H9 (cell line): ENCODE results near the gene SYS1. TPM values are rescaled to one million over a fixed set of nuclear protein-coding genes. Genes with fewer than 3 reads are reported as not detected.

Source experiments
- DNase-seq: peaks from one replicate; pipeline ENCODE4 v3.0.0-alpha.2; 2017
- H2AFZ ChIP-seq: one replicate; pipeline ENCODE4 v1.6.1; 2013; ENCODE audit warnings: mild to moderate bottlenecking, low read length, control low read depth, moderate library complexity
- H2AK5ac ChIP-seq: 2 replicates; pipeline ENCODE4 v1.6.1; 2013; ENCODE audit warnings: low read length, control low read depth, mixed read lengths; ENCODE audit not compliant: insufficient read length
- H2BK120ac ChIP-seq: one replicate; pipeline ENCODE4 v1.6.1; 2013; ENCODE audit warnings: low read depth, mild to moderate bottlenecking, low read length, control low read depth, inconsistent platforms; ENCODE audit not compliant: poor library complexity, severe bottlenecking
- H2BK12ac ChIP-seq: 2 replicates; pipeline ENCODE4 v1.6.1; 2013; ENCODE audit warnings: low read length, control low read depth, mixed read lengths, low read depth; ENCODE audit not compliant: insufficient read length
- H2BK15ac ChIP-seq: 2 replicates; pipeline ENCODE4 v1.6.1; 2013; ENCODE audit warnings: low read depth, low read length, control low read depth
- H2BK20ac ChIP-seq: one replicate; pipeline ENCODE4 v1.6.1; 2013; ENCODE audit warnings: low read depth, mild to moderate bottlenecking, low read length, control low read depth, inconsistent platforms; ENCODE audit not compliant: poor library complexity, severe bottlenecking
- H2BK5ac ChIP-seq: 2 replicates; pipeline ENCODE4 v1.6.1; 2013; ENCODE audit warnings: low read length, control low read depth, mixed read lengths; ENCODE audit not compliant: insufficient read length
- H3K14ac ChIP-seq: 2 replicates; pipeline ENCODE4 v1.6.1; 2013; ENCODE audit warnings: low read length, control low read depth; ENCODE audit not compliant: insufficient read depth
- H3K18ac ChIP-seq: 2 replicates; pipeline ENCODE4 v1.6.1; 2013; ENCODE audit warnings: low read depth, mild to moderate bottlenecking, mixed read lengths, low read length, control low read depth; ENCODE audit not compliant: insufficient read length
- H3K23ac ChIP-seq: 2 replicates; pipeline ENCODE4 v1.6.1; 2013; ENCODE audit warnings: low read length, control low read depth, mixed read lengths, low read depth; ENCODE audit not compliant: insufficient read length
- H3K23me2 ChIP-seq: 2 replicates; pipeline ENCODE4 v1.6.1; 2013; ENCODE audit warnings: low read depth, mild to moderate bottlenecking, mixed read lengths, low read length, control low read depth; ENCODE audit not compliant: insufficient read length, poor library complexity, severe bottlenecking
- H3K27ac ChIP-seq: 2 replicates; pipeline ENCODE4 v1.5.1; 2013; ENCODE audit warnings: low read length, control low read depth, mixed read lengths, low read depth; ENCODE audit not compliant: insufficient read length
- H3K27me3 ChIP-seq: 2 replicates; pipeline ENCODE4 v1.6.1; 2013; ENCODE audit warnings: low read length, control low read depth, inconsistent platforms; ENCODE audit not compliant: insufficient read depth
- H3K4ac ChIP-seq: 2 replicates; pipeline ENCODE4 v1.6.1; 2013; ENCODE audit warnings: low read depth, mild to moderate bottlenecking, control low read depth, inconsistent platforms, low read length, moderate library complexity
- H3K4me1 ChIP-seq: 2 replicates; pipeline ENCODE4 v1.6.1; 2013; ENCODE audit warnings: low read length, control low read depth, inconsistent platforms; ENCODE audit not compliant: insufficient read depth
- H3K4me2 ChIP-seq: 2 replicates; pipeline ENCODE4 v1.6.1; 2013; ENCODE audit warnings: low read length, control low read depth, mixed read lengths; ENCODE audit not compliant: insufficient read length, insufficient read depth
- H3K56ac ChIP-seq: 2 replicates; pipeline ENCODE4 v1.6.1; 2013; ENCODE audit warnings: low read depth, mild to moderate bottlenecking, mixed read lengths, low read length, control low read depth; ENCODE audit not compliant: insufficient read length
- H3K79me1 ChIP-seq: 2 replicates; pipeline ENCODE4 v1.6.1; 2013; ENCODE audit warnings: low read depth, mild to moderate bottlenecking, moderate library complexity, low read length, control low read depth, inconsistent platforms; ENCODE audit not compliant: insufficient read depth, poor library complexity, severe bottlenecking
- H3K79me2 ChIP-seq: 2 replicates; pipeline ENCODE4 v1.6.1; 2013; ENCODE audit warnings: low read length, control low read depth, inconsistent platforms; ENCODE audit not compliant: insufficient read depth
- H3K9ac ChIP-seq: 2 replicates; pipeline ENCODE4 v1.6.1; 2013; ENCODE audit warnings: low read length, control low read depth, mixed read lengths; ENCODE audit not compliant: insufficient read length; ENCODE audit errors: extremely low read depth
- H3K9me3 ChIP-seq: one replicate; pipeline ENCODE4 v1.6.1; 2013; ENCODE audit warnings: low read depth, low read length, inconsistent platforms; ENCODE audit not compliant: control insufficient read depth
- H3T11ph ChIP-seq: one replicate; pipeline ENCODE4 v1.6.1; 2013; ENCODE audit warnings: mild to moderate bottlenecking, low read length, control low read depth, inconsistent platforms
- H4K20me1 ChIP-seq: one replicate; pipeline ENCODE4 v1.6.1; 2013; ENCODE audit not compliant: control insufficient read depth, insufficient read length, insufficient read depth
- H4K5ac ChIP-seq: 2 replicates; pipeline ENCODE4 v1.6.1; 2013; ENCODE audit warnings: low read depth, mild to moderate bottlenecking, mixed read lengths, low read length, control low read depth; ENCODE audit not compliant: insufficient read length
- H4K8ac ChIP-seq: replicated peaks from 2 replicates; pipeline ENCODE4 v1.6.1; 2013; ENCODE audit warnings: low read length, control low read depth, mixed read lengths, low read depth; ENCODE audit not compliant: insufficient read length
- H4K91ac ChIP-seq: 2 replicates; pipeline ENCODE4 v1.6.1; 2013; ENCODE audit warnings: low read depth, mild to moderate bottlenecking, moderate library complexity, mixed read lengths, low read length, control low read depth; ENCODE audit not compliant: insufficient read length
- H3K27ac Mint-ChIP-seq, 3 experiments: 2 replicates in 2 of 3; 3 replicates in 1 of 3; pipeline ENCODE4 v1.8.0; 2020 to 2021; ENCODE audit warnings: mixed read lengths in 3 of 3, mild to moderate bottlenecking in 1 of 3, moderate library complexity in 1 of 3
- H3K27me3 Mint-ChIP-seq: 2 replicates; pipeline ENCODE4 v1.8.0; 2021; ENCODE audit warnings: low read depth, mild to moderate bottlenecking, moderate library complexity, mixed read lengths
- H3K36me3 Mint-ChIP-seq, 3 experiments: 2 replicates in 2 of 3; 3 replicates in 1 of 3; pipeline ENCODE4 v1.8.0; 2020 to 2021; ENCODE audit warnings: low read depth in 3 of 3, mixed read lengths in 3 of 3; ENCODE audit not compliant: insufficient read depth in 1 of 3
- H3K4me1 Mint-ChIP-seq, 2 experiments: 2 replicates each; pipeline ENCODE4 v1.8.0; 2020; ENCODE audit warnings: mixed read lengths in 2 of 2
- H3K4me3 Mint-ChIP-seq, 2 experiments: 2 replicates in 1 of 2; 3 replicates in 1 of 2; pipeline ENCODE4 v1.8.0; 2020 to 2021; ENCODE audit warnings: mild to moderate bottlenecking in 2 of 2, mixed read lengths in 2 of 2, moderate library complexity in 1 of 2
- H3K9me3 Mint-ChIP-seq, 2 experiments: 2 replicates in 1 of 2; 3 replicates in 1 of 2; pipeline ENCODE4 v1.8.0; 2020; ENCODE audit warnings: mild to moderate bottlenecking in 2 of 2, mixed read lengths in 2 of 2, moderate library complexity in 1 of 2
- CTCF ChIP-seq: fragments of 200-600 bp; sonication (generic); conservative IDR thresholded peaks from 3 replicates; pipeline ENCODE4 v1.8.0; 2021; ENCODE audit warnings: antibody characterized with exemption, mild to moderate bottlenecking
- WGBS: extraction: QIAGEN DNeasy Blood & Tissue Kit; methylation state at CpG from one replicate; pipeline ENCODE4 v1.1.7; 2013; ENCODE audit warnings: missing lambda C conversion rate, low lambda C conversion rate, mixed read lengths; ENCODE audit not compliant: insufficient read length; ENCODE audit errors: extremely low coverage; 5-methylcytosine and 5-hydroxymethylcytosine counted together
- total RNA-seq: library from RNA; stranded (reverse); gene quantifications from 2 replicates; pipeline ENCODE4 v1.2.1, GENCODE V29; 2021

Gene SYS1
- total RNA-seq, 1 experiment from 2014 or later: 21.0 TPM

DNA sequence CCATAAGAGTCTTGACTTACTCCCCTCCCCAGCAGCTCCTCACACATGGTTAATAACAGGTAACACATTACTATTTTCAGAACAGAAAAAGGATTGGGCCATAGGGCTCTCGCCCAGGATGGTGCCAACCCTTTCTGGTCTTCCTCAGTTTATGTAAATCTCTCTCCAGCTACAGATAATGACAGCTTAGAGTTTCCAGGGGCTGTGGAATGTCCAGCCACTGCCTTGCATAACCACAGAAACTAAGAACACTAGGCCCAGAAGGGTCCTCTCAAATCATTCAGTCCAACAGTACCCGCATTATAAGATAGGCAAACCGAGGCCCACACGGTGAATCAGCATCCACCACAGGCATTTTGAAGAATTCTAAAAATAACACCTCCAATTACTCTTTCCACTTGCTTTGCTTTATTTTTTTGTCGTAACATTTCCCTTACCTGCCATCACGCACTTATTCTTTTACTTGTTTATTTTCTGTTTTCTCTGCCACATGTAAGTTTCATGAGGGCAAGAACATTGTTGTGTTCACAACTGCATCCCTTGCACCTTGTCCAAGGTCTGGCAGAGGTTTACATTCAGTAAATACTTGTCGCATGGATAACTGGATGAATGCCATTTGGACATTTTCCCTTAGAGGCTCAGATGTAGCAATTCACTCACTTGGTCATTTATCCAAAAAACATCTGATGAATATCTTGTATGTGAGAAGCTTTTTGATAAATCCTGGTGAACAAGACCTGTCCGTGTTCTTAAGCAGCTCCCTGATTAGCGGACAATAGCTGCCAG lies 8.3 kb upstream of the SYS1 start:
- Histone ChIP-seq H3K4me1 (peaks cover 3% of the 10 kb centered on the region; the same call in 1 of the 2 replicates), H2AFZ (no peak overlapping the region), H4K8ac (no peak overlapping the region), H4K91ac (no peak overlapping the region), H2BK120ac (no peak overlapping the region), H3K14ac (no peak overlapping the region), H3K27ac (no peak overlapping the region), H3K56ac (no peak overlapping the region), H2AK5ac (no peak overlapping the region), H3K18ac (no peak overlapping the region), H3K79me1 (no peaks in the 10 kb centered on the region), H2BK15ac (no peak overlapping the region), H2BK20ac (no peak overlapping the region), H2BK5ac (no peak overlapping the region), H3K4ac (no peak overlapping the region), H3K23ac (no peak overlapping the region), H3T11ph (no peak overlapping the region), H4K20me1 (no peaks in the 10 kb centered on the region), H3K23me2 (no peaks in the 10 kb centered on the region), H3K9me3 (no peaks in the 10 kb centered on the region), H4K5ac (no peak overlapping the region), H2BK12ac (no peak overlapping the region), H3K4me2 (no peak overlapping the region), H3K27me3 (no peaks in the 10 kb centered on the region), H3K79me2 (no peaks in the 10 kb centered on the region), H3K9ac (no peak overlapping the region)
- no peak for TF ChIP-seq CTCF
- H3K4me3 Mint-ChIP-seq: no peak overlapping the region
- no peak overlapping the region for H3K27ac Mint-ChIP-seq
- peaks cover 35 to 42% of the 10 kb centered on the region in 2 experiments for H3K4me1 Mint-ChIP-seq
- no peaks in the 10 kb centered on the region for H3K36me3 Mint-ChIP-seq
- no CpG with 5 or more reads among the region's 9 CpGs for WGBS
- no peaks in the 10 kb centered on the region for H3K9me3 Mint-ChIP-seq
- H3K27me3 Mint-ChIP-seq: no peaks in the 10 kb centered on the region
- DNase-seq: no peak
